ENCODE results near the gene KDM6A.

DNA sequence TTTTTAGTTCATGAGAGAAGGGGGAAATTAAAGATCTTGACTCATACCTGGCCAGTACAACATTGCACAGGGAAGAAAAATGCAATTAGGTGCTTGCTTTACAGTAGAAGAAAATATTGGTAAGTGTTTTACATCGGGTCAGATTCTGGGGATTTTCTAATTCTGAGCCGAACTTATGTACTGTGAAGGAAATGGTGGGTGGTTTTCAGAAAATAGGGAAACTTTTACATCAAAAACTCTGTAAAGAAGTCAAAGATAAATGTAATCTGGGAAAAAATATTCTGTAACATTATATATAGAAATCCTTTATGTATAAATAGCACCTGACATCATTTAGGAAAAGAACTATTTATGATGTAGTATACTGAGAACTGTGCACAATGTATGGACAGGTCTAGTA is 75.4 kb downstream of the KDM6A start:
- TF ChIP-seq RFX5 (IDR thresholded peaks at IDR 0.05; ENCODE audit: low read depth, low read length), result no peak
- TF ChIP-seq, protein P1, sequence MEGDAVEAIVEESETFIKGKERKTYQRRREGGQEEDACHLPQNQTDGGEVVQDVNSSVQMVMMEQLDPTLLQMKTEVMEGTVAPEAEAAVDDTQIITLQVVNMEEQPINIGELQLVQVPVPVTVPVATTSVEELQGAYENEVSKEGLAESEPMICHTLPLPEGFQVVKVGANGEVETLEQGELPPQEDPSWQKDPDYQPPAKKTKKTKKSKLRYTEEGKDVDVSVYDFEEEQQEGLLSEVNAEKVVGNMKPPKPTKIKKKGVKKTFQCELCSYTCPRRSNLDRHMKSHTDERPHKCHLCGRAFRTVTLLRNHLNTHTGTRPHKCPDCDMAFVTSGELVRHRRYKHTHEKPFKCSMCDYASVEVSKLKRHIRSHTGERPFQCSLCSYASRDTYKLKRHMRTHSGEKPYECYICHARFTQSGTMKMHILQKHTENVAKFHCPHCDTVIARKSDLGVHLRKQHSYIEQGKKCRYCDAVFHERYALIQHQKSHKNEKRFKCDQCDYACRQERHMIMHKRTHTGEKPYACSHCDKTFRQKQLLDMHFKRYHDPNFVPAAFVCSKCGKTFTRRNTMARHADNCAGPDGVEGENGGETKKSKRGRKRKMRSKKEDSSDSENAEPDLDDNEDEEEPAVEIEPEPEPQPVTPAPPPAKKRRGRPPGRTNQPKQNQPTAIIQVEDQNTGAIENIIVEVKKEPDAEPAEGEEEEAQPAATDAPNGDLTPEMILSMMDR (IDR thresholded peaks at IDR 0.05 in 2 of 3, conservative IDR thresholded peaks at IDR 0.05 in 1 of 3; ENCODE audit: insufficient read depth in 2 of 3, low read depth in 1 of 3, low read length in 3 of 3), result no peak
- no peak for TF ChIP-seq NFXL1 (CRISPR knock-in tag; IDR thresholded peaks at IDR 0.05)
- no peak for TF ChIP-seq ZNF324 (CRISPR knock-in tag; IDR thresholded peaks at IDR 0.05)
- no peak for TF ChIP-seq SMAD3 (CRISPR knock-in tag; conservative IDR thresholded peaks at IDR 0.05)
- TF ChIP-seq, protein P2, sequence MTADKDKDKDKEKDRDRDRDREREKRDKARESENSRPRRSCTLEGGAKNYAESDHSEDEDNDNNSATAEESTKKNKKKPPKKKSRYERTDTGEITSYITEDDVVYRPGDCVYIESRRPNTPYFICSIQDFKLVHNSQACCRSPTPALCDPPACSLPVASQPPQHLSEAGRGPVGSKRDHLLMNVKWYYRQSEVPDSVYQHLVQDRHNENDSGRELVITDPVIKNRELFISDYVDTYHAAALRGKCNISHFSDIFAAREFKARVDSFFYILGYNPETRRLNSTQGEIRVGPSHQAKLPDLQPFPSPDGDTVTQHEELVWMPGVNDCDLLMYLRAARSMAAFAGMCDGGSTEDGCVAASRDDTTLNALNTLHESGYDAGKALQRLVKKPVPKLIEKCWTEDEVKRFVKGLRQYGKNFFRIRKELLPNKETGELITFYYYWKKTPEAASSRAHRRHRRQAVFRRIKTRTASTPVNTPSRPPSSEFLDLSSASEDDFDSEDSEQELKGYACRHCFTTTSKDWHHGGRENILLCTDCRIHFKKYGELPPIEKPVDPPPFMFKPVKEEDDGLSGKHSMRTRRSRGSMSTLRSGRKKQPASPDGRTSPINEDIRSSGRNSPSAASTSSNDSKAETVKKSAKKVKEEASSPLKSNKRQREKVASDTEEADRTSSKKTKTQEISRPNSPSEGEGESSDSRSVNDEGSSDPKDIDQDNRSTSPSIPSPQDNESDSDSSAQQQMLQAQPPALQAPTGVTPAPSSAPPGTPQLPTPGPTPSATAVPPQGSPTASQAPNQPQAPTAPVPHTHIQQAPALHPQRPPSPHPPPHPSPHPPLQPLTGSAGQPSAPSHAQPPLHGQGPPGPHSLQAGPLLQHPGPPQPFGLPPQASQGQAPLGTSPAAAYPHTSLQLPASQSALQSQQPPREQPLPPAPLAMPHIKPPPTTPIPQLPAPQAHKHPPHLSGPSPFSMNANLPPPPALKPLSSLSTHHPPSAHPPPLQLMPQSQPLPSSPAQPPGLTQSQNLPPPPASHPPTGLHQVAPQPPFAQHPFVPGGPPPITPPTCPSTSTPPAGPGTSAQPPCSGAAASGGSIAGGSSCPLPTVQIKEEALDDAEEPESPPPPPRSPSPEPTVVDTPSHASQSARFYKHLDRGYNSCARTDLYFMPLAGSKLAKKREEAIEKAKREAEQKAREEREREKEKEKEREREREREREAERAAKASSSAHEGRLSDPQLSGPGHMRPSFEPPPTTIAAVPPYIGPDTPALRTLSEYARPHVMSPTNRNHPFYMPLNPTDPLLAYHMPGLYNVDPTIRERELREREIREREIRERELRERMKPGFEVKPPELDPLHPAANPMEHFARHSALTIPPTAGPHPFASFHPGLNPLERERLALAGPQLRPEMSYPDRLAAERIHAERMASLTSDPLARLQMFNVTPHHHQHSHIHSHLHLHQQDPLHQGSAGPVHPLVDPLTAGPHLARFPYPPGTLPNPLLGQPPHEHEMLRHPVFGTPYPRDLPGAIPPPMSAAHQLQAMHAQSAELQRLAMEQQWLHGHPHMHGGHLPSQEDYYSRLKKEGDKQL (CRISPR knock-in tag; IDR thresholded peaks at IDR 0.05; ENCODE audit: borderline replicate concordance), result no peak
- TF ChIP-seq, protein P3, sequence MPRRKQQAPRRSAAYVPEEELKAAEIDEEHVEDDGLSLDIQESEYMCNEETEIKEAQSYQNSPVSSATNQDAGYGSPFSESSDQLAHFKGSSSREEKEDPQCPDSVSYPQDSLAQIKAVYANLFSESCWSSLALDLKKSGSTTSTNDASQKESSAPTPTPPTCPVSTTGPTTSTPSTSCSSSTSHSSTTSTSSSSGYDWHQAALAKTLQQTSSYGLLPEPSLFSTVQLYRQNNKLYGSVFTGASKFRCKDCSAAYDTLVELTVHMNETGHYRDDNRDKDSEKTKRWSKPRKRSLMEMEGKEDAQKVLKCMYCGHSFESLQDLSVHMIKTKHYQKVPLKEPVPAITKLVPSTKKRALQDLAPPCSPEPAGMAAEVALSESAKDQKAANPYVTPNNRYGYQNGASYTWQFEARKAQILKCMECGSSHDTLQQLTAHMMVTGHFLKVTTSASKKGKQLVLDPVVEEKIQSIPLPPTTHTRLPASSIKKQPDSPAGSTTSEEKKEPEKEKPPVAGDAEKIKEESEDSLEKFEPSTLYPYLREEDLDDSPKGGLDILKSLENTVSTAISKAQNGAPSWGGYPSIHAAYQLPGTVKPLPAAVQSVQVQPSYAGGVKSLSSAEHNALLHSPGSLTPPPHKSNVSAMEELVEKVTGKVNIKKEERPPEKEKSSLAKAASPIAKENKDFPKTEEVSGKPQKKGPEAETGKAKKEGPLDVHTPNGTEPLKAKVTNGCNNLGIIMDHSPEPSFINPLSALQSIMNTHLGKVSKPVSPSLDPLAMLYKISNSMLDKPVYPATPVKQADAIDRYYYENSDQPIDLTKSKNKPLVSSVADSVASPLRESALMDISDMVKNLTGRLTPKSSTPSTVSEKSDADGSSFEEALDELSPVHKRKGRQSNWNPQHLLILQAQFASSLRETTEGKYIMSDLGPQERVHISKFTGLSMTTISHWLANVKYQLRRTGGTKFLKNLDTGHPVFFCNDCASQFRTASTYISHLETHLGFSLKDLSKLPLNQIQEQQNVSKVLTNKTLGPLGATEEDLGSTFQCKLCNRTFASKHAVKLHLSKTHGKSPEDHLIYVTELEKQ (CRISPR knock-in tag; IDR thresholded peaks at IDR 0.05), result no peak
- TF ChIP-seq RAD21 (CRISPR knock-in tag; conservative IDR thresholded peaks at IDR 0.05 in 1 of 2, IDR thresholded peaks at IDR 0.05 in 1 of 2), result no peak
- no peak for TF ChIP-seq CC2D1A (IDR thresholded peaks at IDR 0.05)
- TF ChIP-seq, protein P4, sequence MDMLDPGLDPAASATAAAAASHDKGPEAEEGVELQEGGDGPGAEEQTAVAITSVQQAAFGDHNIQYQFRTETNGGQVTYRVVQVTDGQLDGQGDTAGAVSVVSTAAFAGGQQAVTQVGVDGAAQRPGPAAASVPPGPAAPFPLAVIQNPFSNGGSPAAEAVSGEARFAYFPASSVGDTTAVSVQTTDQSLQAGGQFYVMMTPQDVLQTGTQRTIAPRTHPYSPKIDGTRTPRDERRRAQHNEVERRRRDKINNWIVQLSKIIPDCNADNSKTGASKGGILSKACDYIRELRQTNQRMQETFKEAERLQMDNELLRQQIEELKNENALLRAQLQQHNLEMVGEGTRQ (CRISPR knock-in tag; IDR thresholded peaks at IDR 0.05), result no peak
- no peak for TF ChIP-seq SIN3B (IDR thresholded peaks at IDR 0.05; ENCODE audit: low read depth)
- TF ChIP-seq, protein P5, sequence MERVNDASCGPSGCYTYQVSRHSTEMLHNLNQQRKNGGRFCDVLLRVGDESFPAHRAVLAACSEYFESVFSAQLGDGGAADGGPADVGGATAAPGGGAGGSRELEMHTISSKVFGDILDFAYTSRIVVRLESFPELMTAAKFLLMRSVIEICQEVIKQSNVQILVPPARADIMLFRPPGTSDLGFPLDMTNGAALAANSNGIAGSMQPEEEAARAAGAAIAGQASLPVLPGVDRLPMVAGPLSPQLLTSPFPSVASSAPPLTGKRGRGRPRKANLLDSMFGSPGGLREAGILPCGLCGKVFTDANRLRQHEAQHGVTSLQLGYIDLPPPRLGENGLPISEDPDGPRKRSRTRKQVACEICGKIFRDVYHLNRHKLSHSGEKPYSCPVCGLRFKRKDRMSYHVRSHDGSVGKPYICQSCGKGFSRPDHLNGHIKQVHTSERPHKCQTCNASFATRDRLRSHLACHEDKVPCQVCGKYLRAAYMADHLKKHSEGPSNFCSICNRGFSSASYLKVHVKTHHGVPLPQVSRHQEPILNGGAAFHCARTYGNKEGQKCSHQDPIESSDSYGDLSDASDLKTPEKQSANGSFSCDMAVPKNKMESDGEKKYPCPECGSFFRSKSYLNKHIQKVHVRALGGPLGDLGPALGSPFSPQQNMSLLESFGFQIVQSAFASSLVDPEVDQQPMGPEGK (CRISPR knock-in tag; IDR thresholded peaks at IDR 0.05; ENCODE audit: borderline replicate concordance), result no peak
